ENCODE data around the gene EGFR. TPM values are rescaled to one million over a fixed set of nuclear protein-coding genes. Genes with fewer than 3 reads are reported as not detected.
A peak's percentile ranks its signal among the peaks of the same experiment; 100 is the strongest.

EGFR gene
- total RNA-seq, 2 donors from 2014 or later: 42.5 to 44.2 TPM

DNA sequence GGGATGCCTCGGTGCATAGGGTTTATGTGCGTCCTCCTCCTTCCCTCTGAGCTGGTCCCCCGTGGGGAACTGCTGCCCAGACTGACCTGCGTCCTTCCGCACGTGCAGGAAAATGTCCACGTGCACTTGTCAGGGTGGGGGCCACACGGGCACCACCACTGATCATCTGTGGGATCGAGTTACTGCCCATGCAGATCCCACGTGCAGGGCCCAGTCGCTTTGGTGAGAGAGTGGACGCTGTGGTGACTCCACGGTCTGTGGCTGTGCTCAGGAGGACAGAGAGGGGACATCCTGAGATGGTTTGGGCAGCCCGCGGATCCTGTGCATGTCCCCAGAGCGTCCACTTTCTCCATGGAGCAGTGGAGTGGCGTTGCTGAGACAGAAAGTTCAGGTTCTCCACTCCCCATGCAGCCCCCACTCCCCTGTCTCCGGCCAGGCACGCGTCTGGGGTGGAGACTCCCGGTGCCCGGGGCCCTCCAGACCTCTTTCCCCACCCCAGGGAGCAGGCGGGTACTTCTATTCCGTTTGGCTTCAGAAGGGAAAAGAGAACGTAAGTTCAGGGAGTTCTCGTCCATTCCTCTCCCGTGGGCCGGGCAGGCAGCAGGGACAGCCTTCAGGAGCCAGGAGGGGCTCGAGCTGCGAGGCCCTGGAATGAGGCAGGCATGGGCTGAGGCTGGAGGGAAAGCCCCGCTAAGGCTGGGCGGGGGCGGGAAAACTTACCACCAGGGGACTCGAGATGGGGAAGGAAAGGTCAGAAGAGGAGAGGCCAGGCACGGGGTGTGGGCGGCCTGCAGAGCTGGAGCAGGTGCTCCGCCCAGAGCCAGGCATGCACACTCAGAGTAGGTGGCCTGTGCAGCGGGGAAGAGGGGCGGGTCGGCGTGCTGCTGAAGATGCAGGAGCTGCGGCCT, 59.9 kb downstream of the EGFR start:
- Histone ChIP-seq H3K9me3 (no peaks in the 10 kb centered on the region), H3K4me3 (no peak overlapping the region), H3K27me3 (no peaks in the 10 kb centered on the region), H3K27ac (no peak overlapping the region), H3K36me3 (replicated peaks in 1 of 2; ENCODE audit: insufficient read depth in 1 of 2, low read depth in 2 of 2) (no peaks in the 10 kb centered on the region), H3K4me1 (peaks cover 75% of the 10 kb centered on the region)
- intact Hi-C loops (cut with DNase I): no loop called here
- no peak for DNase-seq
- TF ChIP-seq CTCF (IDR thresholded peaks at IDR 0.05): no peak
- TF ChIP-seq POLR2A (IDR thresholded peaks at IDR 0.05): no peak
- ATAC-seq: no peak
- WGBS, 2 donors: 86 to 94% methylated on average over 39 to 42 of the region's 42 CpGs

DNA sequence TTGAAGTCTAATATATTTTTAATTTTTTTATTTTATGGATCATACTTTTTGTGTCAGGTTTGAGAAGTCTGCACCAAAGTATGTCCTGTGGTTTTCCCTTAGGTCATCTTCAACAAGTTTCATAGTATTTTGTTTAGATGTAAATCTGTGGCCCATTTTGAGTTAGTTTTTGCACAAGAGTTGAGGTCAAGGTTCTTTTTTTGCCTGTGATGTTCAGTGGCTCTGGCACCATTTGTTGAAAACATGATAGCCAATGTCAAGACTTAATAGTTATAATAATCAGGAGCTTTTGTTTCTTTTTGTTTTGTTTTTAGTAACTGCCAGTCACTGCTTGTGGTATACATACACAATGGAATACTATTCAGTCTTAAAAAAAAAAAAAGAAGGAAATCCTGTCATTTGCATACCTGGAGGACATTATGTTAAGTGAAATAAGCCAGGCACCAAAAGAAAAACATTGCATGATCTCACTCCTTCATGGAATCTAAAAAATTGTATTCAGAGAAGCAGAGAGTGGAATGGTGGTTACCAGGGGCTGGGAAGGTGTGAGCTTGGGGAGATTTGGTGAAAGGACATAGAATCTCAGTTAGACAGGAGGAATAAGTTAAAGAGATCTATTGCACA, 61.3 kb downstream of the EGFR start:
- no peaks in the 10 kb centered on the region for H3K27me3 ChIP-seq
- H3K9me3 ChIP-seq: no peaks in the 10 kb centered on the region
- no peak overlapping the region for H3K4me3 ChIP-seq
- intact Hi-C loops (cut with DNase I): no loop called here
- ATAC-seq (no peak), DNase-seq (no peak)
- no peak for TF ChIP-seq CTCF (IDR thresholded peaks at IDR 0.05)
- no peak for TF ChIP-seq POLR2A (IDR thresholded peaks at IDR 0.05)
- no peaks in the 10 kb centered on the region for H3K36me3 ChIP-seq (replicated peaks in 1 of 2; ENCODE audit: insufficient read depth in 1 of 2, low read depth in 2 of 2)
- peak overlapping the region in 1 of 4 donors; percentile 59 for H3K27ac ChIP-seq
- H3K4me1 ChIP-seq: peaks cover 67% of the 10 kb centered on the region

DNA sequence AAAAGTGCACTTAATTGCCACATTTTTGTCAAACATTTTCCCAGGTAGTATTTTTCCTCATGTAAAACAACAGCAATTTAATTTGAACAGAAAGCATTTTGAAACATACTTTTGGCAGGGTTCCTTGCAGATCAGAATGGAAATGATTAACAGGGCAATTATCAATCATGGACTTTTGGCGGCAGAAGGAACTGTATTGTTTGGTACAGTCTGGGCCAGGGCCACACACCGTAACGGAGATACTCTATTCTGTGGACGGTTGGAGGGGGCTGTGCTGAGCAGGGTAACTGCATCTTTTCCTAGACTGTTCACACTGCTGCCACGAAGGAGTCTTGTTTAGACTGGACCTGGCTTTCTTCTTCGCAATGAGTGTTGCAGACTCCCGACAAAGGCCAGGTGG, 62.3 kb downstream of the EGFR start:
- WGBS, 2 donors: 10 to 16% methylated on average over 5 to 7 of the region's 7 CpGs
- TF ChIP-seq CTCF (IDR thresholded peaks at IDR 0.05): no peak
- TF ChIP-seq POLR2A (IDR thresholded peaks at IDR 0.05): no peak
- peak in 2 of 4 donors; percentile 47 to 49 for DNase-seq
- intact Hi-C loops (cut with DNase I): no loop called here
- Histone ChIP-seq H3K9me3 (no peaks in the 10 kb centered on the region), H3K4me3 (no peak overlapping the region), H3K27me3 (no peaks in the 10 kb centered on the region), H3K27ac (peak overlapping the region; percentile 19 to 59 (median 48)), H3K36me3 (replicated peaks in 1 of 2; ENCODE audit: insufficient read depth in 1 of 2, low read depth in 2 of 2) (no peaks in the 10 kb centered on the region), H3K4me1 (peaks cover 67% of the 10 kb centered on the region)
- peak; percentile 74 for ATAC-seq

GRCh38 chr7:55081472-55082227, 62.8 kb downstream of the EGFR start:
- Histone ChIP-seq H3K4me3 (no peak overlapping the region), H3K36me3 (replicated peaks in 1 of 2; ENCODE audit: insufficient read depth in 1 of 2, low read depth in 2 of 2) (no peaks in the 10 kb centered on the region), H3K27ac (peak overlapping the region; percentile 19 to 59 (median 48)), H3K9me3 (no peaks in the 10 kb centered on the region), H3K4me1 (peaks cover 67% of the 10 kb centered on the region), H3K27me3 (no peaks in the 10 kb centered on the region)
- no peak for DNase-seq
- WGBS, 2 donors: 26 to 38% methylated on average over 7 of the region's 7 CpGs
- no peak for ATAC-seq
- intact Hi-C loops (cut with DNase I): no loop called here
- TF ChIP-seq POLR2A (IDR thresholded peaks at IDR 0.05) (no peak), CTCF (IDR thresholded peaks at IDR 0.05) (no peak)
